ENCODE measurements around the gene HM13.
"Not testable (repeated sequence)": the region's sequence is repeated elsewhere in the genome, so short reads cannot be mapped to it uniquely, and the experiment has no call there.

HM13 gene

DNA sequence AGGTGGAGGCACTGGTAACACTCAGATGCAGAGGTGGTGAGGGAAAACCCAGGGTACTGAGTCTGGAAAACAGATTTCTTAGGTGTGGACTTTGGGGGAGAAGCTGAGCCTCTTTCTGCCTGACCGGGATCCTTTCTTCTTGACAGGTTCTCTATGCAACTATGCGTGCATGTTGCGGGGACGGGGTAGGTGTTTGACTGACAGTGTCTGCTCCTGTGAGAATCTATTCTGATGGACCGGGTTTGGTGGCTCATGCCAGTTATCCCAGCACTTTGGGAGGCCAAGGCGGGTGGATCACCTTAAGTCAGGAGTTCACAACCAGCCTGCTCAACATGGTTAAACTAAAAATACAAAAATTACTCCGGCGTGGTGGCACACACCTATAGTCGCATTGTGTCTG is 63.0 kb downstream of the HM13 start:
- Mint-ChIP-seq H3K4me1 (peaks cover 15% of the 10 kb centered on the region), H3K27ac (no peak overlapping the region), H3K36me3 (peaks cover 16% of the 10 kb centered on the region), H3K4me3 (no peak overlapping the region), H3K9me3 (no peaks in the 10 kb centered on the region)
- no peak for DNase-seq (ENCODE audit: low spot score in 2 of 2)
- ATAC-seq: no peak

DNA sequence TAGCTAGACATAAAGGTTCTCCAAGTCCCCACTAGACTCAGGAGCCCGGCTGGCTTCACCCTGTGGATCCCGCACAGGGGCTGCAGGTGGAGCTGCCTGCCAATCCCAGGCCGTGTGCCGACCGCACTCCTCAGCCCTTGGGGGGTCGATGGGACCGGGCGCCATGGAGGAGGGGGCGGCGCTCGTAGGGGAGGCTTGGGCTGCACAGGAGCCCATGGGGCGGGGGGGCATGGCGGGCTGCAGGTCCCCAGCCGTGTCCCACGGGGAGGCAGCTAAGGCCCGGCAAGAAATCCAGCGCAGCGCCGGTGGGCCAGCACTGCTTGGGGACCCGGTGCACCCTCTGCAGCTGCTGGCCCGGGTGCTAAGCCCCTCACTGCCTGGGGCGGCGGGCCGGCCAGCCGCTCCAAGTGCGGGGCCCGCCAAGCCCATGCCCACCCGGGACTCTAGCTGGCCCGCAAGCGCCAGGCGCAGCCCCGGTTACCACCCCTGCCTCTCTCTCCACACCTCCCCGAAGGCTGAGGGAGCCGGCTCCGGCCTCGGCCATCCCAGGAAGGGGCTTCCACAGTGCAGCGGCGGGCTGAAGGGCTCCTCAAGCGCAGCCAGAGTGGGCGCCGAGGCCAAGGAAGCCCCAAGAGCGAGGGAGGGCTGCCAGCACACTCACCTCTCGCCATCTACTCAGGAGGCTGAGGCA is 64.4 kb downstream of the HM13 start:
- H3K9me3 Mint-ChIP-seq: no peaks in the 10 kb centered on the region
- H3K36me3 Mint-ChIP-seq: peaks cover 11% of the 10 kb centered on the region
- H3K4me1 Mint-ChIP-seq: peaks cover 5% of the 10 kb centered on the region
- ATAC-seq (no peak), DNase-seq (ENCODE audit: low spot score in 2 of 2) (no peak)
- no peak overlapping the region for H3K27ac Mint-ChIP-seq
- H3K4me3 Mint-ChIP-seq: no peak overlapping the region

DNA sequence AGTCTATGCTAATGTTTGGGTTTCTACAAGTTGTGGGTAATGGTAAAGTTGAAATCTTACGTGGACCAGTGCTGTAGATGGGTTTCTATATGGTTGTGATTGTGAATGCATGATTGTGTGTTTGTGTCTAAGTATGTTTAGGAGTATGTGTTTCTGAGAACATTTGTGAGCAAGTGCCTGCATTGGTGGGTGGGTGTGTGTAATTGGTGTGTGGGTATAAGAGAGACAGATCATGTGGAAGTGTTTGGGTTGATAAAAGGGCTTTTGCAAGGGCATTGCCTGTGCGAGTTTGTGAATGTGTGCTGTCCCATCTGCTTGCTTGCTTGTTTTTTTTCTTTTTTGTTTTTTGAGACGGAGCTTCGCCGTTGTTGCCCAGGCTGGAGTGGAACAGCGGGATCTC is 65.0 kb downstream of the HM13 start:
- no peak overlapping the region for H3K4me3 Mint-ChIP-seq
- no peaks in the 10 kb centered on the region for H3K9me3 Mint-ChIP-seq
- H3K27ac Mint-ChIP-seq: no peak overlapping the region
- H3K4me1 Mint-ChIP-seq: no peaks in the 10 kb centered on the region
- no peak for ATAC-seq
- peaks cover 5% of the 10 kb centered on the region for H3K36me3 Mint-ChIP-seq
- no peak for DNase-seq (ENCODE audit: low spot score in 2 of 2)

DNA sequence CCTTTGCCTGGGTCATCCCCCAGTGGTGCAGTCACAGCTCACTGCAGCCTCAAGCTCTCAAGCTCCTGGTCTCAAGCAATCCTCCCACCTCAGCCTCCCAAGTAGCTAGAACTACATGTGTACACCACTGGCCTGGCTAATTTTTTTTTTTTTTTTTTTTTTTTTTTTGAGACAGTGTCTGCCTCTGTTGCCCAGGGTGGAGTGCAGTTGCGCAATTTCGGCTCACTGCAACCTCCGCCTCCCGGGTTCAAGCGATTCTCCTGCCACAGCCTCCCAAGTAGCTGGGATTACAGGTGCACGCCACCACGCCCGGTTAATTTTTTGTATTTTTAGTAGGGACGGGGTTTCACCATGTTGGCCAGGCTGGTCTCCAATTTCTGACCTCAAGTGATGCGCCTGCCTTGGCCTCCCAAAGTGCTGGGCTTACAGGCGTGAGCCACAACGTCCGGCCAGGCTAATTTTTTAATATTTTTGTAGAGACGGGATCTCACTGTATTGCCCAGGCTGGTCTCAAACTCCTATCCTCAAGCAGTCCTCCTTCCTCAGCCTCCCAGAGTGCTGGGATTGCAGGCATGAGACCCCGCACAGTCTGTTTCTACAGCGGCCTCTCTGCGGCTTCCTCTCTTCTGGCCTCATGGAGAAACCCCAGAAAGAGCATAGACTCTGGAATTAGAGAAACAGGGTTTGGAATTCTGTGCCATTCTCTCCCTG is 65.9 kb downstream of the HM13 start:
- H3K27ac Mint-ChIP-seq; H3K36me3 Mint-ChIP-seq; H3K9me3 Mint-ChIP-seq; H3K4me1 Mint-ChIP-seq; DNase-seq (ENCODE audit: low spot score in 2 of 2); ATAC-seq; H3K4me3 Mint-ChIP-seq: not testable (repeated sequence)

DNA sequence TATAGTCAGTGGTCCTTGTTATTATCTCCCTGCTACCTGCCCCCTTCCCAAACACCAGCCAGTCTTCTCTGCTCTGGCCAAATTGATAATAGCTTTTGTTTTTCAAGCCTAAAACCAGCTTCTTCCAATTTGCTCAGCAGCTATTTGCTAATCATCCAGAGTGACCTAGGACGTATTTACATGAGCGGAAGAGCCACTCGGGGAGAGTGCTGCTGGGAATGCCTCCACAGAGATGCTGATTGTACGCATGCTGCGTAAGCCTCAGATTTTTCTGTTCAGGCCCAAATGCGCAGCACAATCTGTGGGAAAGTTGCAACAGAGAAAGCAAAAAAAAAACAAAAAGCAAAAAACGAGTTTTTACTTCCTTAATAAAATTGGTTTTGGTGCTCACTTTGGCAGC is 66.5 kb downstream of the HM13 start:
- H3K4me1 Mint-ChIP-seq: no peaks in the 10 kb centered on the region
- peaks cover 5% of the 10 kb centered on the region for H3K36me3 Mint-ChIP-seq
- H3K9me3 Mint-ChIP-seq: no peaks in the 10 kb centered on the region
- ATAC-seq: no peak
- DNase-seq (ENCODE audit: low spot score in 2 of 2): no peak
- H3K4me3 Mint-ChIP-seq: no peak overlapping the region
- no peak overlapping the region for H3K27ac Mint-ChIP-seq

DNA sequence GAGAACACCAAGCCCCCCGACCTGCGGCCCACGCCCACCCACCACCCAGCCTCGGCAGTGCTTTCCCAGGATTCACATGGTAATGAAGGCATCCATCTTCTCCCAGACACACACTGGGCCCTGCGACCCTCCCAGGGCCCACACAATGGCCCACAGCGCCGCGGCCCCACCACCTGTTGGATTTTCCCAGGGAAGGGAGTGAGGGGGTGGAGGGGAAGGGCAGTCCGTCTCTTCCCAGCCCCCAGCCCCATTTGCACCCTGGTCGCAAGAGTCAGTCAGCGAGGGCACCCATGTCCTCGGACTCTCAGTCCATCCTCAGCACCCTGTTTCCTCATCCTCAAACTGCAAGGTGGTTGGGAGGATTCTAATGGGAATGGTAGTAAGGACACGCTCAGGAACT is 67.1 kb downstream of the HM13 start:
- no peaks in the 10 kb centered on the region for H3K4me1 Mint-ChIP-seq
- H3K36me3 Mint-ChIP-seq: peaks cover 1% of the 10 kb centered on the region
- no peak overlapping the region for H3K27ac Mint-ChIP-seq
- H3K9me3 Mint-ChIP-seq: no peaks in the 10 kb centered on the region
- DNase-seq (ENCODE audit: low spot score in 2 of 2) (no peak), ATAC-seq (no peak)
- no peak overlapping the region for H3K4me3 Mint-ChIP-seq

DNA sequence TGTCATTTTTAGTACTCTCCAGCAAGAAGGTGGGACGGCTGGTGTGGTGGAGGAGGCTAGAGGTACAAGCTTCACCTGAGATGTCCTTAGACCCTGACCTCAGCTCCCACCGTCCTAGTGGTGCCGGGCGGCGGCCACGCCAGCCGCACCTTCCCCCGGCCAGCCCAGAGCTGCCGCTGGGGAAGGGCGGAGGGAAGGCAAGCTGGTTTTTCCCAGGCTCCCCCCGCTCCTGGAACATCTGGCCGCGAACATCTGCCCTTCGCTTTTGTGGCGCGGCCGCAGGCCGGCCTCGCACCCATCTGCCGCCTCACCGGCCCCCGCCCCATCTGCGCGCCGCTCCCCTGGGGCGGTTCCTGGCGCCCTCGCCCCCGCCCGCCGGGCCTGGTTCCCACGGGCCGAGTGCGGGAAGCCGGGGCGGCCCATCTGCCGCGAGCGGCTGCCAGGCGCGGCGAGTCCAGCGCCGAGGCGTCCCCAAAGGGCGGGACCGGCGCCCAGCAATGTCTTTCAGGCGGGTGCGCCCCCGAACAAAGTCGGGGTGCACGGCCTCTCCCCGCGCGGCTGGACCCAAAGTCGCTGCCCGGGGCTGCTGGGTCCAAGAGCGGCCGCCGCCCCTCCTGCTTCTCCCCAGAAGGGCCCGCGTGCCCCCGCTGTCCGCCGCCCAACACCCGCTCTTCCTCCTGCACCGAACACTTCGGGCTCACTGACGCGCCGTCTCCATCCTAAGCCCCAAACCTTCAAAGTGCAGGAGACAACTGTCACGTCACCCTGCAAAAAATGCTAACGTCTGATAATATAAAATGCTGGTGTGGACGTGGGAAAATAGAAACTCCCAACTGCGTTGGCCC is 73.5 kb downstream of the HM13 start:
- Mint-ChIP-seq H3K36me3 (no peaks in the 10 kb centered on the region), H3K4me3 (peak overlapping the region; percentile 66), H3K9me3 (no peaks in the 10 kb centered on the region), H3K4me1 (peaks cover 11% of the 10 kb centered on the region), H3K27ac (no peak overlapping the region)
- no peak for DNase-seq (ENCODE audit: low spot score in 2 of 2)
- ATAC-seq: peak; percentile 62

DNA sequence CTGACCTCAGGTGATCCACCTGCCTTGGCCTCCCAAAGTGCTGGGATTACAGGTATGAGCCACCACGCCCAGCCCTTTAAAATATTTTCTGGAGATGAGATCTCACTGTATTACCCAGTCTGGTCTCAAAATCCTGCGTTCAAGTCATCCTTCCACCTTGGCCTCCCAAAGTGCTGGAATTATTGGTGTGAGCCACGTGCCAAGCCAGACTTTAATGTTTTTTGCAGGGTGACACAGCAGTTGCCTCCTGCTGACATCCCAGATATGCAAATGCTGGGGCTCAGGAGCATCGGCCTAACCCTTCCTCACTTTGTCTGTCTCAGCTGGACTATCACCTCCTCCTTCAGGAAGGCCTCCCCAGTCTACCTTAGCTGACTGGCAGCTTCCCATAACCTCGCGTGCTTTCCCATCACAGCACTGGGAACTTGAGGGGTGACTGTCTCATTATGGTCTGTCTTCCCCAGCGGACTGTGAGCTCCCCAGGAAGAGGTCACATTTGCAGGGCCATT is 76.5 kb downstream of the HM13 start:
- no peaks in the 10 kb centered on the region for H3K9me3 Mint-ChIP-seq
- H3K4me1 Mint-ChIP-seq: peaks cover 11% of the 10 kb centered on the region
- DNase-seq (ENCODE audit: low spot score in 2 of 2) (no peak), ATAC-seq (no peak)
- no peaks in the 10 kb centered on the region for H3K36me3 Mint-ChIP-seq
- H3K27ac Mint-ChIP-seq: no peak overlapping the region
- H3K4me3 Mint-ChIP-seq: no peak overlapping the region

DNA sequence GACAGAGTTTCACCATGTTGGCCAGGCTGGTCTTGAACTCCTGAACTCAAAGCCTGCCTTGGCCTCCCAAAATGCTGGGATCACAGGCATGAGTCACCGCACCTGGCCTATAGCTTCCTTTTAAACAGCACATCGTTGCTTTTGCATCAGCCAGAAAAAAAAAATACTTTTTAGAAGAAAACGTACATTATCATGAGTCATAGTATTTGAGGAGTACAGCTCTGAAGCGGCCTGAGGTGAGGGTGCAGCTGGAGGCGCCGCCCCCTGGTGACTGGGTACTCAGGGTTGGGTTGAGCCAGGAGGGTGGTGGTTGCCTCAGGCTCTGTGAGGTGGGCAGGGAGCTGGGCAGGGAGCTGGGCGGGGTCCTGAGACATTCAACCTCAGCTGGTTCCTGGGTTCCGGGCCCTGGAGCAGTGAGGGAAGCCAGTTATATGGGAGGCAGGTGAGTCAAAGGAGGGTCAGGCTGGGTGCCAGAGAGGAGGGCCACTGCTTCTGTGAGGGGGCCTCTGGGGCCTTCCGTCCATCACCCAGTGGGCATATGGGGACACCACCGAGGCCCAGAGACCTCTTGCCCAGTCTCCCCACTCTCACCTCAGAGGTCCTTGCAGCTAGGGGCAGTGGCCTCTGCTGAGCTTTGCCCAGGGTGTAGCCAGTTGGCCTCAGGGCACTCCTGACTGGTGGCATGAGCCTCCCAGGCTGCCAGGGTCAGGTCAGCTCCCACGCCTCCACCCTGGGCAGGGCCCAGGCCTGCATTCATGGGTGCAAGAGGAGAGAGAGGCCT is 79.2 kb downstream of the HM13 start:
- H3K4me1 Mint-ChIP-seq: peaks cover 4% of the 10 kb centered on the region
- H3K36me3 Mint-ChIP-seq: no peaks in the 10 kb centered on the region
- ATAC-seq (peak; percentile 74), DNase-seq (ENCODE audit: low spot score in 2 of 2) (no peak)
- no peaks in the 10 kb centered on the region for H3K9me3 Mint-ChIP-seq
- H3K27ac Mint-ChIP-seq: no peak overlapping the region
- H3K4me3 Mint-ChIP-seq: no peak overlapping the region

DNA sequence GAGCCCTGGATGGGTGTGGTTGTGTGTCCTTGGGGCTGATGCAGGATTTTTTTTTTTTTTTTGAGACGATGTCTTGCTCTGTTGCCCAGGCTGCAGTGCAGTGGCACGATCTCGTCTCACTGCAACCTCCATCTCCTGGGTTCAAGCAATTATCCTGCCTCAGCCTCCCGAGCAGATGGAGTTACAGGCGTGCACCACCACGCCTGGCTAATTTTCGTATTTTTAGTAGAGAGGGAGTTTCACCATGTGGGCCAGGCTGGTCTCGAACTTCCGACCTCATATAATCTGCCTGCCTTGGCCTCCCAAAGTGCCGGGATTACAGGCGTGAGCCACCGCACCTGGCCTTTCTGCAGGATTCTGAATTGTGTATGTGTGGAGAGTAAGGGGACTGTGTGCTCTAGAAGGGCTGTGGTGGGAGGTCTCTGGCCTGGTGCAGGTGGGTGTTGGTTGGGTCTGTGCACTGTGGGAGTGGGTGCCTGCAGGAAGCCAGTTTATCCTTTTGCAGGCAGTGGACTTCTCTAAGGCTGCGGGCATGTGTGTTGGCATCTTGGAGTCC is 79.8 kb downstream of the HM13 start:
- no peak overlapping the region for H3K27ac Mint-ChIP-seq
- no peak for ATAC-seq
- H3K36me3 Mint-ChIP-seq: no peaks in the 10 kb centered on the region
- H3K9me3 Mint-ChIP-seq: no peaks in the 10 kb centered on the region
- no peak overlapping the region for H3K4me3 Mint-ChIP-seq
- no peak for DNase-seq (ENCODE audit: low spot score in 2 of 2)
- H3K4me1 Mint-ChIP-seq: no peaks in the 10 kb centered on the region

DNA sequence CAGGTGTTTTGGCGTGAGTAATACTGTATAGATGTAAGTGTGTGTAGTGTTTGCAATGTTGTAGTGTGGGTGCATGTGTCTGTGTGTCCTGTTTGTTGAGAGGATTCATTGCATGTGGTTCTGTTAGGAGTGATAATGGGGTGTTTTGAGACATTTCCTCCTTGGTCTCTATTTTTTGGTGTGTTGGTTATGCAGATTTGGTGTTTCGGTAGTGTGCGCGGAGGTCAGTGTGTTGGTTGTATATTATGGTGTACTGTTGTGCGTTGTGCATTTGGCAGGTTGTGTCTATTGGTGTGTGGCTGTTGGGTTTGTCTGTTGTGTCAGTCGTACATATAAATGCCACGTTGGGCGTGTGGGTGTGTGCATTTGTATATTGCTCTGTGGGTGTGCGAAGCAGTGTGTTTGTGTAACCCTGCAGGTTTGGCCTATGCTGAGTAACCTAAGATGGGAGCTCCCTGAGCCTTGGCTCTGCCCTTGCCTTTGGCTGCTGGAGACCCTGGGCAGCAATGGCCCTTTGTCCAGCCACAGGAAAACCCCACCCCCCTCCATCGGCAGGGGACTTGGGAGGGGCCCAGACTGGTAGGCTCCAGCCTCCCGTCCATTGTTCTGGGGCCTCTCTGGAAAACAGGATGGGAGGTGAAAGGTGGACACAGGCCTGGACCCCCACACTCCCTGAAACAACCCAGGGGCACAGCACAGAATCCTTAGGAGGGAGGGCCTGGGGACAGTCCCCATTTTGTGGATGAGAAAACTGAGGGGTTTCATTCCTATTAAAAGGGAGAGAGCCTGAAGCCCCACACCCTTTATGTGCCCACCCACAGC is 80.5 kb downstream of the HM13 start:
- H3K4me3 Mint-ChIP-seq: no peak overlapping the region
- ATAC-seq (no peak), DNase-seq (ENCODE audit: low spot score in 2 of 2) (no peak)
- no peak overlapping the region for H3K27ac Mint-ChIP-seq
- no peaks in the 10 kb centered on the region for H3K4me1 Mint-ChIP-seq
- no peaks in the 10 kb centered on the region for H3K9me3 Mint-ChIP-seq
- H3K36me3 Mint-ChIP-seq: no peaks in the 10 kb centered on the region

DNA sequence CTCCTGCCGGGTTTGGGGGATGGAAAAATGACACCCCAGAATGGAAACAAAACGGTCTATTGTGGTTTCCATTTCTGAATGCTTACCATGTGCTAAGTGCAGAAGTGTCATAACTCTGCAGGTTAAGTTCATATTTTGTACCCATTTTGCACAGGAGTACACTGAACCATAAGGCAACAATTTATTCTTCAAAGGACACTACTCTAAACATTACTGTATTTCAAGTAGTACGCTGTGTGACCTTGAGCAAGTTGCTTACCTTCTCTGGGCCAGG is 81.1 kb downstream of the HM13 start:
- Mint-ChIP-seq H3K4me3 (no peak overlapping the region), H3K4me1 (no peaks in the 10 kb centered on the region), H3K27ac (no peak overlapping the region)

DNA sequence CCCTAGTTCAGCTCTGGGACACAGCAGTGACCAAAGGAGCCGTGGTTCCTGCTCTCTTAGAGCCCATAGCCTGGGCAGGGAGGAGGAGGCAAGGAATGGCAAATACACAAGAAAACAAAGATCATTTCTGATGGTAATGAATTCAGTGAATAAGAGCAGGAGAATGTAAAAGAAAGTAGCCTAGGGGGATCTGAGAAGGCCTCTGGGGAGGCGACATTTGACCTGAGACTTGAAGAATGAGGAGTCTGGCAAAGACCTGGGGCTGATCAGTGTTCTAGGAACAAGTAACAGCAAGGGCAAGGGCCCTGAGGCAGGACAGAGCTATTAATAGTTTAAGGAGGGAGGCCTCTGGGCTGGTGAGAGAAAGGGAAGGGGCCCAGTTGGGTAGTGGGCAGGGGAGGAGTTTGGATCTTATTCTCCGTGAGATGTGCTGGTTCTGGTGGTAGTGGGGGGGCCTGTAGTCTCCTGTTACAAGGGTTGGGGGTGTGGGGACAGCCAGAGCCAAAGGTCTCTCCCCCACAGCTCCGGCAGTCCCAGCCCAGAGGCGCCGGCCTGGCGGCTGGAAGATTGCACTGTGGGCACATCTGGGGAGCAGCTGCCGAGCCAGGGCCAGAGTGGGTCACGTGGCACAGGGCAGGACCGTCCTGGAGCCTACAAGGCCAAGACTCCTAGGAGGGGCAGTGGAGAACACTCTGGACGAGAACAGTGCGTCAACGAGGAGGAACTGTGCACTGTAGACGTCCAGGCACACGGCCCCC is 81.6 kb downstream of the HM13 start:
- no peaks in the 10 kb centered on the region for H3K36me3 Mint-ChIP-seq
- no peak overlapping the region for H3K4me3 Mint-ChIP-seq
- DNase-seq (ENCODE audit: low spot score in 2 of 2) (no peak), ATAC-seq (no peak)
- H3K27ac Mint-ChIP-seq: no peak overlapping the region
- H3K4me1 Mint-ChIP-seq: no peaks in the 10 kb centered on the region
- H3K9me3 Mint-ChIP-seq: no peaks in the 10 kb centered on the region

More for the DNA sequence above, 81.1 kb downstream of the HM13 start:
- Mint-ChIP-seq H3K9me3 (no peaks in the 10 kb centered on the region), H3K36me3 (no peaks in the 10 kb centered on the region)
- DNase-seq (ENCODE audit: low spot score in 2 of 2) (no peak), ATAC-seq (no peak)

DNA sequence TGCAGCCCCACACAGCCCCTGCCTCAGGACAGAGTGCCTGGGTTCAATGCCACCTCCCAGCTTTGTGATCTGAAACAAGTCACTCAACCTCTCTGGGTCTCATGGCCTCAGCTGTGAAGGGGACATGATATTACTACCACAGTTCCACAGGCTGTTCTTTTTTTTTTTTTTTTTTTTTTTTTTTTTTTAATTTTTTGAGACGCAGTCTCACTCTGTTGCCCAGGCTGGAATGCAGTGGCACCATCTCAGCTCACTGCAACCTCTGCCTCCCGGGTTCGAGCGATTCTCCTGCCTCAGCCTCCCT is 82.1 kb downstream of the HM13 start:
- not testable (repeated sequence) for ATAC-seq; H3K36me3 Mint-ChIP-seq; H3K27ac Mint-ChIP-seq; DNase-seq (ENCODE audit: low spot score in 2 of 2); H3K9me3 Mint-ChIP-seq; H3K4me3 Mint-ChIP-seq; H3K4me1 Mint-ChIP-seq
